ENCODE measurements around the gene CARD11.

The CARD11 gene

DNA sequence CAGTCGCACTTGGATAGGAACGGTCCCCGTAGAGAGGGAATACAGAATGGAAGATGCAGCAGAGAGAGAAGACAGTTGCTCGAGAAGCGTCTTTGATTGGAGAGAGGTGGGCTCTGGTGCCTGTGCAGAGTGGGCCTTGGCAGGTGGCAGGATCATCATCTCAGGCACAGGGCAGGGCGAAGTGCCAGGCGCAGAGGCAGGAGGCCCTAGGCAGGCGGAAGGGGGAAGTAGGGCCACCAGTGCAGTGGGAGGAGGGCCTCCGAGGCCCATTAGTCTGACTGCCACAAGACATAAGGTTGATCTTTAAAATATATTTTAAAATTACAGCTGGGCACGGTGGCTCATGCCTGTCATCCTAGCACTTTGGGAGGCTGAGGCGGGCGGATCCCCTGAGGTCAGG lies 10.1 kb downstream of the CARD11 start:
- TF ChIP-seq, protein P1, sequence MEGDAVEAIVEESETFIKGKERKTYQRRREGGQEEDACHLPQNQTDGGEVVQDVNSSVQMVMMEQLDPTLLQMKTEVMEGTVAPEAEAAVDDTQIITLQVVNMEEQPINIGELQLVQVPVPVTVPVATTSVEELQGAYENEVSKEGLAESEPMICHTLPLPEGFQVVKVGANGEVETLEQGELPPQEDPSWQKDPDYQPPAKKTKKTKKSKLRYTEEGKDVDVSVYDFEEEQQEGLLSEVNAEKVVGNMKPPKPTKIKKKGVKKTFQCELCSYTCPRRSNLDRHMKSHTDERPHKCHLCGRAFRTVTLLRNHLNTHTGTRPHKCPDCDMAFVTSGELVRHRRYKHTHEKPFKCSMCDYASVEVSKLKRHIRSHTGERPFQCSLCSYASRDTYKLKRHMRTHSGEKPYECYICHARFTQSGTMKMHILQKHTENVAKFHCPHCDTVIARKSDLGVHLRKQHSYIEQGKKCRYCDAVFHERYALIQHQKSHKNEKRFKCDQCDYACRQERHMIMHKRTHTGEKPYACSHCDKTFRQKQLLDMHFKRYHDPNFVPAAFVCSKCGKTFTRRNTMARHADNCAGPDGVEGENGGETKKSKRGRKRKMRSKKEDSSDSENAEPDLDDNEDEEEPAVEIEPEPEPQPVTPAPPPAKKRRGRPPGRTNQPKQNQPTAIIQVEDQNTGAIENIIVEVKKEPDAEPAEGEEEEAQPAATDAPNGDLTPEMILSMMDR (IDR thresholded peaks at IDR 0.05; ENCODE audit: low read depth, low read length, missing control alignments): no peak
- no peak overlapping the region for H3K4me3 ChIP-seq (ENCODE audit: low read depth, low read length)
- no peak for DNase-seq (ENCODE audit: low read depth)

DNA sequence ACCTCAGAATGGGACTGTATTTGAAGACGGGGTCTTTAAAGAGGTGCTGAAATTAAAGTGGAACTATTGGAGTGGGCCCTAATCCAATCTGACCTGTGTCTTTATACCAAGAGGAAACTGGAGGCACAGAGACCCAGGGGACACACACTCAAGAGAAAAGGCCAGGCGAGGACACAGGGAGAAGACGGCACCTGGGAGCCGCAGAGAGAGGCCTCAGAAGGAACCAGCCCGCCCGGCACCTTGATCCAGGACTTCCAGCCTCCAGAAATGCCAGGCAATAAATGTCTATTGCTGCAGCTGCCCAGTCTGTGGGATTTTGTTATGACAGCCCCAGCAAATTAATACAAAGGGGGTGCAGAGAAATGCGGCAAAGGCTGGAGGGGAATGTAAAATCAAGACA lies 10.5 kb downstream of the CARD11 start:
- H3K4me3 ChIP-seq (ENCODE audit: low read depth, low read length): no peak overlapping the region
- TF ChIP-seq, protein P1 (IDR thresholded peaks at IDR 0.05; ENCODE audit: low read depth, low read length, missing control alignments): no peak
- DNase-seq (ENCODE audit: low read depth): no peak

DNA sequence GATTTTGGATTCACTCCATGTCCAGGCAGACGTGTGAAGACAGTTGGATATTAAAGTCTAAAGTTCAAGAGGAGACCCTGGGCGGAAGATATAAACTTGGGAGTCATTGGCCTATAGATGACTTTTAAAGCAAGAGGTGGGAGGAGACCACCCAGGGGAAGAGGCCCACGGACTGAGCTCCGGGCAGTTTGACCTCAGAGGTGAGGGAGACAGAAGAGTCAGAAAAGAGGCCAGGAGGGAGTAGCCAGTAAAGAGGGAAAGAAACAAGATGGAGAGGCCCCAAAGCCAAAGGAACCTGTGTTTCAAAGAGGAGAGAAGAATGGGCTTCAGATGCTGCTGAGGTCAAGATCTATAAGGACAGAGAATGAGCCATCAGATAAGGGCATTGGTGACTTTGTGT lies 11.4 kb downstream of the CARD11 start:
- DNase-seq (ENCODE audit: low read depth): no peak
- TF ChIP-seq, protein P1 (IDR thresholded peaks at IDR 0.05; ENCODE audit: low read depth, low read length, missing control alignments): no peak
- no peak overlapping the region for H3K4me3 ChIP-seq (ENCODE audit: low read depth, low read length)

DNA sequence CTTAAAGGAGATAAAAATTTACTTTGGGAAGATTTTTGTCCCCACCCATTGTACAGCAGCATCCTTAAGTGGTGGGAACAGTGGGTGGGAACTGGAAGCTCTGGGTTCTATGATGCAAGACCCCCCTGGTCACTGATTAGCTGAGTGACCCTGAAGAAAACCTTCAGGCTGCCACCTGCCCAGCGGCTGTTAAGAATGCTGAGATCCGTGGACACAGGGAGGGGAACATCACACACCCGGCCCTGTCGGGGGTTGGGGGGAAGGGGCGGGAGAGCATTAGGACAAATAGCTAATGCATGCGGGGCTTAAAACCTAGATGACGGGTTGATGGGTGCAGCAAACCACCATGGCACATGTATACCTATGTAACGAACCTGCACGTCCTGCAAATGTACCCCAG lies 14.5 kb downstream of the CARD11 start:
- TF ChIP-seq, protein P1 (IDR thresholded peaks at IDR 0.05; ENCODE audit: low read depth, low read length, missing control alignments): no peak

DNA sequence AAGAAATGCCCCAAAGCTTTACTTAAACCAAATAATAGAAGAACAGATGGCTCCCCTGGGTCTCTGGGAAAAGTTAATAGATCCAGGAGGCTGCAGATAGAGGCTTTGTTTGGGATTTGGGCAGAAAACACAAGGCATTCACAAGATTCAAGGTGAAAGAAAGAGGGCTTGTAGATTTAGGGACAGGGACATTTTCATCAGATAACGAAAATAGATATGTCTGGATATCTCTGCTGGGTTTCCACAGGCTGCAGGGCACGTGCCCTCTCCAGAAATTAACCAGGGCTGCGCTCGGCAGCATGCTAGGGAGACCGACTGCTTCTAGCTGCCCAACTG lies 14.9 kb downstream of the CARD11 start:
- no peak for DNase-seq (ENCODE audit: low read depth)
- H3K4me3 ChIP-seq (ENCODE audit: low read depth, low read length): no peak overlapping the region
- TF ChIP-seq, protein P1 (IDR thresholded peaks at IDR 0.05; ENCODE audit: low read depth, low read length, missing control alignments): no peak

More for the DNA sequence above, 14.5 kb downstream of the CARD11 start:
- no peak for DNase-seq (ENCODE audit: low read depth)
- H3K4me3 ChIP-seq (ENCODE audit: low read depth, low read length): no peak overlapping the region

DNA sequence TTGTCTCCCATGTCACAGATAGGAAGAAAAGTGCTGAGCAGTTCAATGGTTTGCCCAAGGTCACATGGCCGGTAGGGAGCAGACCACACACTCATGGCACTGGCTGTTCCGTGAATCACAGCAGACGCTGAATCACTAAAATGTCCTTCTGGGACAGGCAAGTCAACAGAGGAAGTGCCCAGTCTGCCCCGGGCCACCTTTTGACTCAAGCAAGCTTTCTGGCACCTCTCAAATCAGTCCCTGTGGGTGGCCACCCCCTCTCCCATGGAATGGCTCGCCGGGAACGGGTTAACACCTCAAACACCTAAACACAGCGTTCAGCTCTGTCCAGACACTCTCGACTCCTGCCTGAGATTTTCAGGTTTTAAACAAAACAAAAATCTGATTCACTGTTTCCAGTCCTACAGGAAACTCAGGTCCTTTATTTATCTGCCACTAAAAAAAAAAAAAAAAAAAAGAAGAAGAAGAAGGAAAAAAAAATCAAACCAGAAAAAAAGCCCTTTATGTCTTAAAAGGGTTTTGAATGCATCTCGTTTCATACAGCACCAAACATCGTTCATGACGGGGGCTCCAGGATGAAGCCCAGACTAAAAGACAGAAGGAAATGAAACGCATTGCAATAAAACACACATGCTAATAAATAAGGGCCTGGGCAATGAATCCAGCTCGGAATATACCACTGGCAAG lies 15.5 kb downstream of the CARD11 start:
- TF ChIP-seq, protein P1 (IDR thresholded peaks at IDR 0.05; ENCODE audit: low read depth, low read length, missing control alignments): no peak
- DNase-seq (ENCODE audit: low read depth): no peak
- no peak overlapping the region for H3K4me3 ChIP-seq (ENCODE audit: low read depth, low read length)

All from GM12864 (cell line).